ENCODE measurements around the gene DEFB126. TPM values are rescaled to one million over a fixed set of nuclear protein-coding genes. Genes with fewer than 3 reads are reported as not detected.
"Not testable (repeated sequence)": the region's sequence is repeated elsewhere in the genome, so short reads cannot be mapped to it uniquely, and the experiment has no call there.

Gene DEFB126, protein sequence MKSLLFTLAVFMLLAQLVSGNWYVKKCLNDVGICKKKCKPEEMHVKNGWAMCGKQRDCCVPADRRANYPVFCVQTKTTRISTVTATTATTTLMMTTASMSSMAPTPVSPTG
- total RNA-seq (not detected), polyA plus RNA-seq (not detected)

DNA sequence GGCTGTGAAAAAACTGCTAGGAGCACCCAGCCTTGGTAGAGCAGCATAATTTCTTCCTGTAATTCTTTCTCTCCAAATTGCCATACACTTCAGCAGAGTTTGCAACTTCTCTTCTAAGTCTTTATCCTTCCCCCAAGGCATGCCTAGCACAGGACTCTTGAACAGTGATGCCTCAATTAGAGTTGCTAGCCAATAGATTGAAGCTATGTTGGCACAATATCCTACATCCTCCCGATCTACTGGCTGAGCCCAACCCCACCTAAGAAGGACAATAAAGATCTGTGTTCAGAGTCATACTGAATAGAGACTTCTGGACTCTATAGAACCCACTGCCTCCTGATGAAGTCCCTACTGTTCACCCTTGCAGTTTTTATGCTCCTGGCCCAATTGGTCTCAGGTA is at the start of gene DEFB126:
DEFB126 (plus strand) TSS at position 301 of the 400 bp plus-strand sequence; CDS start at position 340, 39 bp downstream.
- Mint-ChIP-seq H3K9me3 (peaks cover 0 to 11% (median 0%) of the 10 kb centered on the region in 8 donors), H3K4me1 (no peaks in the 10 kb centered on the region), H3K4me3 (no peak within 1 kb of the TSS), H3K27ac (no peak within 1 kb of the TSS), H3K36me3 (no peaks in the 10 kb centered on the region), H3K27me3 (peaks cover 29 to 44% of the 10 kb centered on the region in 2 donors)
- ChIA-PET CTCF (ENCODE audit: partially characterized antibody) (no interaction called here), POLR2A (ENCODE audit: partially characterized antibody) (no interaction called here)
- intact Hi-C loops (cut with micrococcal nuclease), result no loop called here
- Histone ChIP-seq H3K36me3 (ENCODE audit: insufficient read depth, low read length) (no peaks in the 10 kb centered on the region), H3K4me1 (ENCODE audit: insufficient read depth, low read length) (no peaks in the 10 kb centered on the region), H3K27me3 (ENCODE audit: insufficient read depth, low read length) (peaks cover 7% of the 10 kb centered on the region), H3K9me3 (ENCODE audit: control insufficient read depth in 1 of 2, low read length in 2 of 2) (no peaks in the 10 kb centered on the region), H3K27ac (ENCODE audit: low read depth, low read length) (no peak within 1 kb of the TSS), H3K4me3 (ENCODE audit: low read length in 2 of 2) (no peak within 1 kb of the TSS)
- DNase-seq, result no peak

DNA sequence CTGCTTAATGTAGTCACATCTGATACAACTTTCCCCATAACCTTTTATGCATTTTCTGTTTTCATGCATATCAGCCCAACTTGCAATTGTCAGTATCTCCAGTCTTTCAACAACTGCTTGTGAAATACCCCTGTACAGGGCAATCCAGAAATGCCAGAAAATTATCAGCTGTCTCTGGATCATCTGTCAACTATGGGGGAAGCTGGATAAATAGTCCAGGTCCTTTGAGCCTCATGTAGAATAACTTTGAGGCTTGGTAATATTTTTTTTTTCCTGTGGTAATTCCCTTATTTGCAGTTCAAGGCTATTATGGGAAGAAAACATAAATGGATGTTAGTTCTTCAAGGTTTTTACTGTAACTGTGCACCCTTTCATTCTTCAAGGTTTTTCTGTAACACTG is 48.7 kb upstream of the DEFB126 start:
- Mint-ChIP-seq H3K9me3 (peaks cover 4 to 39% (median 24%) of the 10 kb centered on the region in 8 donors), H3K36me3 (peaks cover 1 to 4% of the 10 kb centered on the region in 2 donors), H3K27ac (no peak overlapping the region), H3K27me3 (peaks cover 34 to 39% of the 10 kb centered on the region in 2 donors), H3K4me1 (no peaks in the 10 kb centered on the region), H3K4me3 (no peak overlapping the region)
- ChIA-PET POLR2A (ENCODE audit: partially characterized antibody) (no interaction called here), CTCF (ENCODE audit: partially characterized antibody) (interaction anchor here (0.6 kb wide), 1 partner anchor 97 kb away, joined by 3 read pairs; no protein-coding TSS in a partner anchor)
- Histone ChIP-seq H3K4me1 (ENCODE audit: insufficient read depth, low read length) (no peaks in the 10 kb centered on the region), H3K27ac (ENCODE audit: low read depth, low read length) (no peak overlapping the region), H3K4me3 (ENCODE audit: low read length in 2 of 2) (no peak overlapping the region), H3K36me3 (ENCODE audit: insufficient read depth, low read length) (no peaks in the 10 kb centered on the region), H3K27me3 (ENCODE audit: insufficient read depth, low read length) (peaks cover 9% of the 10 kb centered on the region), H3K9me3 (ENCODE audit: control insufficient read depth in 1 of 2, low read length in 2 of 2) (no peaks in the 10 kb centered on the region)
- DNase-seq, result no peak
- intact Hi-C loops (cut with micrococcal nuclease), result no loop called here

DNA sequence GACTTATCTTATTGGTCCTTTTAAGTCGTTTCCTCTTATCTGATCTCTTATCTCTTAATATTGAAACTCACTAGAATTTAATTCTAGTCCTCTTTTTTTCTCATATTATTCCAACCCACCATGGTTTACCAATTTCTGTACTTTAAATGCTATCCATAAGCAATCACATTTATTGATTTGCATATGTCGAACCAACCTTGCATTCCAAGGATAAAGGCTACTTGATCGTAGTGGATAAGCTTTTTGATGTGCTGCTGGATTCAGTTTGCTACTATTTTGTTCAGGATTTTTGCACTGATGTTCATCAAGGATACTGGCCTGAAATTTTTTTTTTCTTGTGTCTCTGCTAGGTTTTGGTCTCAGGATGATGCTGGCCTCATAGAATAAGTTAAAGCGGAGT is 47.2 kb upstream of the DEFB126 start:
- peaks cover 45 to 46% of the 10 kb centered on the region in 2 donors for H3K27me3 Mint-ChIP-seq
- Histone ChIP-seq H3K27me3 (ENCODE audit: insufficient read depth, low read length) (peaks cover 9% of the 10 kb centered on the region), H3K4me3 (ENCODE audit: low read length in 2 of 2) (no peak overlapping the region), H3K27ac (ENCODE audit: low read depth, low read length) (no peak overlapping the region), H3K36me3 (ENCODE audit: insufficient read depth, low read length) (no peaks in the 10 kb centered on the region), H3K4me1 (ENCODE audit: insufficient read depth, low read length) (no peaks in the 10 kb centered on the region), H3K9me3 (ENCODE audit: control insufficient read depth in 1 of 2, low read length in 2 of 2) (no peaks in the 10 kb centered on the region)
- CTCF ChIA-PET (ENCODE audit: partially characterized antibody), result no interaction called here
- intact Hi-C loops (cut with micrococcal nuclease), result no loop called here
- no peaks in the 10 kb centered on the region for H3K4me1 Mint-ChIP-seq
- H3K9me3 Mint-ChIP-seq, result peaks cover 4 to 39% (median 27%) of the 10 kb centered on the region in 8 donors
- no peak overlapping the region for H3K4me3 Mint-ChIP-seq
- no peak for DNase-seq
- no peak overlapping the region for H3K27ac Mint-ChIP-seq
- peaks cover 1 to 4% of the 10 kb centered on the region in 2 donors for H3K36me3 Mint-ChIP-seq
- POLR2A ChIA-PET (ENCODE audit: partially characterized antibody), result no interaction called here

DNA sequence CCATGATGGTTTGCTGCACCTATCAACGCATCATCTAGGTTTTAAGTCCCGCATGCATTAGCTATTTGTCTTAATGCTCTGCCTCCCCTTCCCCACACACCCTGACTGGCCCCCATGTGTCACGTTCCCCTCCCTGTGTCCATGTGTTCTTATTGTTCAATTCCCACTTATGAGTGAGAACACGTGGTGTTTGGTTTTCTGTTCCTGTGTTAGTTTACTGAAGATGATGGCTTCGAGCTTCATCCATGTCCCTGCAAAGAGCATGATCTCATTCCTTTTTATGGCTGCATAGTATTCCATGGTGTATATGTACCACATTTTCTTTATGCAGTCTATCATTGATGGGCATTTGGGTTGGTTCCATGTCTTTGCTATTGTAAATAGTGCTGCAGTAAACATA is 44.7 kb upstream of the DEFB126 start:
- H3K4me3 Mint-ChIP-seq; intact Hi-C loops (cut with micrococcal nuclease); H3K36me3 ChIP-seq (ENCODE audit: insufficient read depth, low read length); POLR2A ChIA-PET (ENCODE audit: partially characterized antibody); H3K9me3 ChIP-seq (ENCODE audit: control insufficient read depth in 1 of 2, low read length in 2 of 2); CTCF ChIA-PET (ENCODE audit: partially characterized antibody); H3K4me1 ChIP-seq (ENCODE audit: insufficient read depth, low read length); H3K36me3 Mint-ChIP-seq; H3K4me1 Mint-ChIP-seq; H3K4me3 ChIP-seq (ENCODE audit: low read length in 2 of 2); H3K27ac ChIP-seq (ENCODE audit: low read depth, low read length); H3K27me3 ChIP-seq (ENCODE audit: insufficient read depth, low read length); DNase-seq; H3K27ac Mint-ChIP-seq: not testable (repeated sequence)
- Mint-ChIP-seq H3K27me3 (peaks cover 41% of the 10 kb centered on the region in 2 donors), H3K9me3 (peaks cover 4 to 39% (median 26%) of the 10 kb centered on the region in 8 donors)

DNA sequence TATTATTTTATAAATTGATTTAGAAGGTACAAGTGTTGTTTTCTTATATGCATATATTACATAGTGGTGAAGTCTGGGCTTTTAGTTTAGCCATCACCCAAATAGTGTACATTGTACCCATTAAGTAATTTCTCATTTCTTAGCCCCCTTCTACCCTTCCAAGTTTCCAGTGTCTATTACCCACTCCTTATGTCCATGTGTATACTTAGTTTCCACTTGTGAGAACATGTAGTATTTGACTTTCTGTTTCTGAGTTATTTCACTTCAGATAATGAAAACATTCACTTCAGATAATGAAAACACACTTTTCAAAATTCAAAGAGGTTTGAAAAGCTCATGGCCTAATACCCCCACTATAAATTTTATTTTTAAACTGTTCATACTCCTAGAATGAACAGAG is 40.4 kb upstream of the DEFB126 start:
- peaks cover 15% of the 10 kb centered on the region for H3K27me3 ChIP-seq (ENCODE audit: insufficient read depth, low read length)
- no peak overlapping the region for H3K27ac Mint-ChIP-seq
- H3K4me3 Mint-ChIP-seq, result no peak overlapping the region
- H3K36me3 ChIP-seq (ENCODE audit: insufficient read depth, low read length), result no peaks in the 10 kb centered on the region
- no peak for DNase-seq
- H3K9me3 Mint-ChIP-seq, result peaks cover 4 to 13% (median 7%) of the 10 kb centered on the region in 8 donors
- H3K27me3 Mint-ChIP-seq, result peaks cover 40 to 45% of the 10 kb centered on the region in 2 donors
- no peaks in the 10 kb centered on the region for H3K4me1 Mint-ChIP-seq
- intact Hi-C loops (cut with micrococcal nuclease), result no loop called here
- H3K4me3 ChIP-seq (ENCODE audit: low read length in 2 of 2), result no peak overlapping the region
- H3K27ac ChIP-seq (ENCODE audit: low read depth, low read length), result no peak overlapping the region
- POLR2A ChIA-PET (ENCODE audit: partially characterized antibody), result no interaction called here
- no peaks in the 10 kb centered on the region for H3K4me1 ChIP-seq (ENCODE audit: insufficient read depth, low read length)
- peaks cover 0 to 1% of the 10 kb centered on the region in 2 donors for H3K36me3 Mint-ChIP-seq
- CTCF ChIA-PET (ENCODE audit: partially characterized antibody), result no interaction called here
- no peaks in the 10 kb centered on the region for H3K9me3 ChIP-seq (ENCODE audit: control insufficient read depth in 1 of 2, low read length in 2 of 2)

DNA sequence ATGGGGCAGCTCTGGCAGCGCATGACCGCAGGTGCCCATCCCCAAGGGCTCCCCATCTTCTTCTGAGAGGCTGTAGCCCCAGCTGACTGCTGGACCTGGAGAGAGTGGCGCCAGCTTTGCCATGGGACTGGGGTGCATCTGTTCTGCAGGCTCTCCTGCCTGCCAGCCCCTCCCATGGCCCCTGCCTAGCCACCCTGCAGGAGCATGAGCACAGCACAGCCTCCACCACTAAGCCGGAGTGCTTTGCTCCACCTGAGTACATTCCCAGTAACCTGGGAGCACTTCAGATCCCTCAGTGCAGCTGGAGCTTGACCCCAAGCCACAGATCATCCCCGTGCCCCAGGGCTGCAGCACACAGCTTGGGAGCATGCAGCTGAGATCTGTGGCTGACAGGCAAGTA is 38.9 kb upstream of the DEFB126 start:
- no peak overlapping the region for H3K27ac Mint-ChIP-seq
- intact Hi-C loops (cut with micrococcal nuclease), result no loop called here
- Histone ChIP-seq H3K36me3 (ENCODE audit: insufficient read depth, low read length) (no peaks in the 10 kb centered on the region), H3K27ac (ENCODE audit: low read depth, low read length) (no peak overlapping the region), H3K27me3 (ENCODE audit: insufficient read depth, low read length) (peaks cover 15% of the 10 kb centered on the region), H3K9me3 (ENCODE audit: control insufficient read depth in 1 of 2, low read length in 2 of 2) (no peaks in the 10 kb centered on the region), H3K4me1 (ENCODE audit: insufficient read depth, low read length) (no peaks in the 10 kb centered on the region), H3K4me3 (ENCODE audit: low read length in 2 of 2) (no peak overlapping the region)
- CTCF ChIA-PET (ENCODE audit: partially characterized antibody), result no interaction called here
- H3K9me3 Mint-ChIP-seq, result peaks cover 0 to 7% (median 0%) of the 10 kb centered on the region in 8 donors
- H3K4me3 Mint-ChIP-seq, result no peak overlapping the region
- POLR2A ChIA-PET (ENCODE audit: partially characterized antibody), result no interaction called here
- H3K4me1 Mint-ChIP-seq, result no peaks in the 10 kb centered on the region
- H3K27me3 Mint-ChIP-seq, result peaks cover 32 to 41% of the 10 kb centered on the region in 2 donors
- H3K36me3 Mint-ChIP-seq, result no peaks in the 10 kb centered on the region
- DNase-seq, result no peak

DNA sequence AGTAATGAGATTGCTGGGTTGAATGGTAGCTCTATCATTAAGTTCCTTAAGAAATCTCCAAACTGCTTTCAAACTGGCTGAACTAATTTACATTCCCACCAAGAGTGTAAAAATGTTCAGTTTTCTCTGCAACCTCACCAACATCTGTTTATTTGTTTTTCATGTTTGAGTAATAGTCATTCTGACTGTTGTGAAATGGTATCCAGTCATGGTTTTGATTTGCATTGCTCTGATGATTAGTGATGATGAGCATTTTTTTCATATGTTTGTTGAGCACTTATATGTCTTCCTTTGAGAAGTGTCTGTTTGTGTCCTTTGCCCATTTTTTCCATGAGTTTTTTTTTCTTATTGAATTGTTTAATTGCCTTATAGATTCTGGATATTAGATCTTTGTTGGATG is 30.0 kb upstream of the DEFB126 start:
- H3K27me3 Mint-ChIP-seq, result peaks cover 18 to 24% of the 10 kb centered on the region in 2 donors
- no peak overlapping the region for H3K27ac Mint-ChIP-seq
- Histone ChIP-seq H3K4me1 (ENCODE audit: insufficient read depth, low read length) (no peaks in the 10 kb centered on the region), H3K27me3 (ENCODE audit: insufficient read depth, low read length) (peaks cover 8% of the 10 kb centered on the region), H3K4me3 (ENCODE audit: low read length in 2 of 2) (no peak overlapping the region), H3K27ac (ENCODE audit: low read depth, low read length) (no peak overlapping the region), H3K36me3 (ENCODE audit: insufficient read depth, low read length) (no peaks in the 10 kb centered on the region), H3K9me3 (ENCODE audit: control insufficient read depth in 1 of 2, low read length in 2 of 2) (no peaks in the 10 kb centered on the region)
- H3K9me3 Mint-ChIP-seq, result peaks cover 0 to 15% (median 12%) of the 10 kb centered on the region in 8 donors
- ChIA-PET POLR2A (ENCODE audit: partially characterized antibody) (no interaction called here), CTCF (ENCODE audit: partially characterized antibody) (no interaction called here)
- no peaks in the 10 kb centered on the region for H3K4me1 Mint-ChIP-seq
- intact Hi-C loops (cut with micrococcal nuclease), result no loop called here
- H3K4me3 Mint-ChIP-seq, result no peak overlapping the region
- H3K36me3 Mint-ChIP-seq, result no peaks in the 10 kb centered on the region
- no peak for DNase-seq

DNA sequence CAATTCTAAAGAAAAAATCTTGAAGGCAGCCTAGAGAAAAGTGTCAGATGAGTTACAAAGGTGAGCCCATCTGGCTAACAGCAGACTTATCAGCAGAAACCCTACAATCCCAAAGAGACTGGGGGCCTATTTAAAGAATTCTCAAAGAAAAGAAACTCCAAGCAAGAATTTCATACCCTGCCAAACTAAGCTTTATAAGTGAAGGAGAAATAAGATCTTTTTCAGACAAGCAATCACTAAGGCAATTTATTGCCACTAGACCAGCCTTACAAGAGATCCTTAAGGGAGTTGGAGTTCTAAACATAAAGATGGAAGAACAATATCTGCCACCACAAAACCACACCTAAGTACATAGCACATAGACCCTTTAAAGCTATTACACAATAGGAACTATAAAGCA is 24.9 kb upstream of the DEFB126 start:
- intact Hi-C loops (cut with micrococcal nuclease), result no loop called here
- Mint-ChIP-seq H3K4me3 (no peak overlapping the region), H3K27me3 (peaks cover 36 to 39% of the 10 kb centered on the region in 2 donors), H3K4me1 (no peaks in the 10 kb centered on the region), H3K27ac (no peak overlapping the region), H3K36me3 (no peaks in the 10 kb centered on the region), H3K9me3 (peaks cover 0 to 32% (median 21%) of the 10 kb centered on the region in 8 donors)
- CTCF ChIA-PET (ENCODE audit: partially characterized antibody), result no interaction called here
- Histone ChIP-seq H3K4me1 (ENCODE audit: insufficient read depth, low read length) (no peaks in the 10 kb centered on the region), H3K4me3 (ENCODE audit: low read length in 2 of 2) (no peak overlapping the region), H3K27ac (ENCODE audit: low read depth, low read length) (no peak overlapping the region), H3K9me3 (ENCODE audit: control insufficient read depth in 1 of 2, low read length in 2 of 2) (no peaks in the 10 kb centered on the region), H3K36me3 (ENCODE audit: insufficient read depth, low read length) (no peaks in the 10 kb centered on the region), H3K27me3 (ENCODE audit: insufficient read depth, low read length) (peaks cover 8% of the 10 kb centered on the region)
- POLR2A ChIA-PET (ENCODE audit: partially characterized antibody), result no interaction called here
- no peak for DNase-seq
